Measurements from ENCODE around the gene PAXIP1. TPM values are rescaled to one million over a fixed set of nuclear protein-coding genes. Genes with fewer than 3 reads are reported as not detected.
"Not testable (repeated sequence)": the region's sequence is repeated elsewhere in the genome, so short reads cannot be mapped to it uniquely, and the experiment has no call there.

The PAXIP1 gene
- polyA plus RNA-seq (2013, experiment 1 of 2): 30.4 TPM
- 28.5 TPM for polyA plus RNA-seq (2013, experiment 2 of 2)

GRCh38 chr7:155003092-155003375 lies at the start of gene PAXIP1:
Gene PAXIP1, minus strand, starts transcription at chr7:155003124. Its CDS starts 195 bp downstream, at chr7:155002929.
- peak within 1 kb of the TSS; percentile 98 for H3K4me3 ChIP-seq (ENCODE audit: low read length)
- peaks cover 13% of the 10 kb centered on the region for H3K36me3 ChIP-seq (ENCODE audit: insufficient read depth, low read length)
- peak within 1 kb of the TSS; percentile 99 for H3K9ac ChIP-seq (ENCODE audit: low read depth, low read length)
- peak within 1 kb of the TSS; percentile 98 for H3K27ac ChIP-seq (ENCODE audit: low read depth, low read length)
- WGBS: under 1% methylated on average over 44 of the region's 44 CpGs
- no peaks in the 10 kb centered on the region for H3K27me3 ChIP-seq (ENCODE audit: insufficient read depth, low read length)
- H3K9me3 ChIP-seq (ENCODE audit: insufficient read depth, low read depth, low read length): no peaks in the 10 kb centered on the region
- no peaks in the 10 kb centered on the region; the same call in 1 of the 2 replicates for H3K4me1 ChIP-seq (ENCODE audit: insufficient read depth, low read length)

- Histone ChIP-seq H3K9ac (ENCODE audit: low read depth, low read length) (no peak overlapping the region), H3K27me3 (ENCODE audit: insufficient read depth, low read length) (no peaks in the 10 kb centered on the region), H3K36me3 (ENCODE audit: insufficient read depth, low read length) (no peaks in the 10 kb centered on the region), H3K9me3 (ENCODE audit: insufficient read depth, low read depth, low read length) (no peaks in the 10 kb centered on the region), H3K27ac (ENCODE audit: low read depth, low read length) (no peak overlapping the region), H3K4me1 (ENCODE audit: insufficient read depth, low read length) (no peaks in the 10 kb centered on the region), H3K4me3 (ENCODE audit: low read length) (no peak overlapping the region)
- WGBS: 92% methylated on average over 4 of the region's 4 CpGs
These were observed 48.4 kb upstream of the PAXIP1 start for GRCh38 chr7:155051355-155051754.

GRCh38 chr7:155048006-155048405 lies 45.1 kb upstream of the PAXIP1 start:
- WGBS: 97% methylated on average over 2 of the region's 4 CpGs
- no peaks in the 10 kb centered on the region for H3K9me3 ChIP-seq (ENCODE audit: insufficient read depth, low read depth, low read length)
- no peak overlapping the region for H3K27ac ChIP-seq (ENCODE audit: low read depth, low read length)
- H3K36me3 ChIP-seq (ENCODE audit: insufficient read depth, low read length): no peaks in the 10 kb centered on the region
- no peaks in the 10 kb centered on the region for H3K27me3 ChIP-seq (ENCODE audit: insufficient read depth, low read length)
- no peak overlapping the region for H3K9ac ChIP-seq (ENCODE audit: low read depth, low read length)
- H3K4me3 ChIP-seq (ENCODE audit: low read length): no peak overlapping the region
- no peaks in the 10 kb centered on the region for H3K4me1 ChIP-seq (ENCODE audit: insufficient read depth, low read length)

GRCh38 chr7:155043756-155044155 lies 40.8 kb upstream of the PAXIP1 start:
- H3K9ac ChIP-seq (ENCODE audit: low read depth, low read length): no peak overlapping the region
- no peak overlapping the region for H3K27ac ChIP-seq (ENCODE audit: low read depth, low read length)
- H3K4me1 ChIP-seq (ENCODE audit: insufficient read depth, low read length): no peaks in the 10 kb centered on the region
- H3K4me3 ChIP-seq (ENCODE audit: low read length): no peak overlapping the region
- H3K9me3 ChIP-seq (ENCODE audit: insufficient read depth, low read depth, low read length): no peaks in the 10 kb centered on the region
- H3K36me3 ChIP-seq (ENCODE audit: insufficient read depth, low read length): no peaks in the 10 kb centered on the region
- WGBS: 76% methylated on average over 4 of the region's 4 CpGs
- H3K27me3 ChIP-seq (ENCODE audit: insufficient read depth, low read length): no peaks in the 10 kb centered on the region

GRCh38 chr7:155038335-155038734 lies 35.4 kb upstream of the PAXIP1 start:
- Histone ChIP-seq H3K27ac (ENCODE audit: low read depth, low read length) (no peak overlapping the region), H3K9ac (ENCODE audit: low read depth, low read length) (no peak overlapping the region), H3K9me3 (ENCODE audit: insufficient read depth, low read depth, low read length) (no peaks in the 10 kb centered on the region), H3K36me3 (ENCODE audit: insufficient read depth, low read length) (no peaks in the 10 kb centered on the region), H3K4me1 (ENCODE audit: insufficient read depth, low read length) (no peaks in the 10 kb centered on the region), H3K27me3 (ENCODE audit: insufficient read depth, low read length) (no peaks in the 10 kb centered on the region), H3K4me3 (ENCODE audit: low read length) (no peak overlapping the region)
- 97% methylated on average over 4 of the region's 4 CpGs for WGBS

- not testable (repeated sequence) for H3K27me3 ChIP-seq (ENCODE audit: insufficient read depth, low read length)
- WGBS: 85% methylated on average over 15 of the region's 15 CpGs
These were observed 31.6 kb upstream of the PAXIP1 start for GRCh38 chr7:155034495-155034894.

GRCh38 chr7:155032978-155033377 lies 30.1 kb upstream of the PAXIP1 start:
- Histone ChIP-seq H3K9ac (ENCODE audit: low read depth, low read length) (no peak overlapping the region), H3K4me1 (ENCODE audit: insufficient read depth, low read length) (peaks cover 1% of the 10 kb centered on the region; the same call in 1 of the 2 replicates), H3K27ac (ENCODE audit: low read depth, low read length) (no peak overlapping the region), H3K27me3 (ENCODE audit: insufficient read depth, low read length) (no peaks in the 10 kb centered on the region), H3K9me3 (ENCODE audit: insufficient read depth, low read depth, low read length) (no peaks in the 10 kb centered on the region; the same call in 1 of the 2 replicates), H3K36me3 (ENCODE audit: insufficient read depth, low read length) (no peaks in the 10 kb centered on the region), H3K4me3 (ENCODE audit: low read length) (no peak overlapping the region)
- WGBS: 89% methylated on average over 6 of the region's 6 CpGs

More at GRCh38 chr7:155034495-155034894, 31.6 kb upstream of the PAXIP1 start:
- H3K9ac ChIP-seq (ENCODE audit: low read depth, low read length); H3K9me3 ChIP-seq (ENCODE audit: insufficient read depth, low read depth, low read length); H3K4me3 ChIP-seq (ENCODE audit: low read length); H3K4me1 ChIP-seq (ENCODE audit: insufficient read depth, low read length); H3K36me3 ChIP-seq (ENCODE audit: insufficient read depth, low read length); H3K27ac ChIP-seq (ENCODE audit: low read depth, low read length): not testable (repeated sequence)

GRCh38 chr7:155027879-155028278 lies 25.0 kb upstream of the PAXIP1 start:
- Histone ChIP-seq H3K27me3 (ENCODE audit: insufficient read depth, low read length) (no peaks in the 10 kb centered on the region), H3K9ac (ENCODE audit: low read depth, low read length) (no peak overlapping the region), H3K9me3 (ENCODE audit: insufficient read depth, low read depth, low read length) (no peaks in the 10 kb centered on the region; the same call in 1 of the 2 replicates), H3K4me1 (ENCODE audit: insufficient read depth, low read length) (peaks cover 6% of the 10 kb centered on the region; the same call in 1 of the 2 replicates), H3K27ac (ENCODE audit: low read depth, low read length) (peak overlapping the region; percentile 42; the same call in 1 of the 2 replicates), H3K4me3 (ENCODE audit: low read length) (no peak overlapping the region), H3K36me3 (ENCODE audit: insufficient read depth, low read length) (no peaks in the 10 kb centered on the region)
- WGBS: 100% methylated on average over 1 of the region's 1 CpG

- H3K36me3 ChIP-seq (ENCODE audit: insufficient read depth, low read length): no peaks in the 10 kb centered on the region
- no peaks in the 10 kb centered on the region for H3K9me3 ChIP-seq (ENCODE audit: insufficient read depth, low read depth, low read length)
- 93% methylated on average over 7 of the region's 7 CpGs for WGBS
- H3K9ac ChIP-seq (ENCODE audit: low read depth, low read length): no peak overlapping the region
- H3K4me1 ChIP-seq (ENCODE audit: insufficient read depth, low read length): no peaks in the 10 kb centered on the region; the same call in 1 of the 2 replicates
- H3K27ac ChIP-seq (ENCODE audit: low read depth, low read length): no peak overlapping the region
- H3K27me3 ChIP-seq (ENCODE audit: insufficient read depth, low read length): no peaks in the 10 kb centered on the region
- no peak overlapping the region for H3K4me3 ChIP-seq (ENCODE audit: low read length)
These were observed 18.8 kb upstream of the PAXIP1 start for GRCh38 chr7:155021699-155022145.

GRCh38 chr7:155020996-155021395 lies 18.1 kb upstream of the PAXIP1 start:
- no peaks in the 10 kb centered on the region for H3K9me3 ChIP-seq (ENCODE audit: insufficient read depth, low read depth, low read length)
- no peak overlapping the region for H3K9ac ChIP-seq (ENCODE audit: low read depth, low read length)
- no peaks in the 10 kb centered on the region for H3K36me3 ChIP-seq (ENCODE audit: insufficient read depth, low read length)
- no peak overlapping the region for H3K27ac ChIP-seq (ENCODE audit: low read depth, low read length)
- H3K4me1 ChIP-seq (ENCODE audit: insufficient read depth, low read length): no peaks in the 10 kb centered on the region; the same call in 1 of the 2 replicates
- no peak overlapping the region for H3K4me3 ChIP-seq (ENCODE audit: low read length)
- WGBS: 82% methylated on average over 5 of the region's 5 CpGs
- no peaks in the 10 kb centered on the region for H3K27me3 ChIP-seq (ENCODE audit: insufficient read depth, low read length)

GRCh38 chr7:155017834-155018233 lies 14.9 kb upstream of the PAXIP1 start:
- Histone ChIP-seq H3K36me3 (ENCODE audit: insufficient read depth, low read length) (no peaks in the 10 kb centered on the region), H3K27ac (ENCODE audit: low read depth, low read length) (no peak overlapping the region), H3K9ac (ENCODE audit: low read depth, low read length) (no peak overlapping the region), H3K27me3 (ENCODE audit: insufficient read depth, low read length) (no peaks in the 10 kb centered on the region), H3K4me1 (ENCODE audit: insufficient read depth, low read length) (no peaks in the 10 kb centered on the region; the same call in 1 of the 2 replicates), H3K9me3 (ENCODE audit: insufficient read depth, low read depth, low read length) (no peaks in the 10 kb centered on the region), H3K4me3 (ENCODE audit: low read length) (no peak overlapping the region)
- WGBS: 90% methylated on average over 4 of the region's 4 CpGs

GRCh38 chr7:155011086-155011485 lies 8.2 kb upstream of the PAXIP1 start:
- Histone ChIP-seq H3K9me3 (ENCODE audit: insufficient read depth, low read depth, low read length) (no peaks in the 10 kb centered on the region), H3K9ac (ENCODE audit: low read depth, low read length) (no peak overlapping the region), H3K27me3 (ENCODE audit: insufficient read depth, low read length) (no peaks in the 10 kb centered on the region), H3K4me1 (ENCODE audit: insufficient read depth, low read length) (no peaks in the 10 kb centered on the region), H3K4me3 (ENCODE audit: low read length) (no peak overlapping the region), H3K27ac (ENCODE audit: low read depth, low read length) (no peak overlapping the region), H3K36me3 (ENCODE audit: insufficient read depth, low read length) (no peaks in the 10 kb centered on the region)
- 96% methylated on average over 2 of the region's 4 CpGs for WGBS
